GM19468 (cell line): Measurements from ENCODE around the gene DPP8.
"Not testable (repeated sequence)": the region's sequence is repeated elsewhere in the genome, so short reads cannot be mapped to it uniquely, and the experiment has no call there.

Experiments
- ATAC-seq: cut with Tn5 transposase; IDR thresholded peaks from one replicate; pipeline ENCODE4 v1.9.1; 2021; ENCODE audit warnings: mild to moderate bottlenecking, moderate library complexity, moderate number of reproducible peaks; ENCODE audit not compliant: unreplicated experiment; ENCODE audit errors: extremely low read depth

The DPP8 gene

DNA sequence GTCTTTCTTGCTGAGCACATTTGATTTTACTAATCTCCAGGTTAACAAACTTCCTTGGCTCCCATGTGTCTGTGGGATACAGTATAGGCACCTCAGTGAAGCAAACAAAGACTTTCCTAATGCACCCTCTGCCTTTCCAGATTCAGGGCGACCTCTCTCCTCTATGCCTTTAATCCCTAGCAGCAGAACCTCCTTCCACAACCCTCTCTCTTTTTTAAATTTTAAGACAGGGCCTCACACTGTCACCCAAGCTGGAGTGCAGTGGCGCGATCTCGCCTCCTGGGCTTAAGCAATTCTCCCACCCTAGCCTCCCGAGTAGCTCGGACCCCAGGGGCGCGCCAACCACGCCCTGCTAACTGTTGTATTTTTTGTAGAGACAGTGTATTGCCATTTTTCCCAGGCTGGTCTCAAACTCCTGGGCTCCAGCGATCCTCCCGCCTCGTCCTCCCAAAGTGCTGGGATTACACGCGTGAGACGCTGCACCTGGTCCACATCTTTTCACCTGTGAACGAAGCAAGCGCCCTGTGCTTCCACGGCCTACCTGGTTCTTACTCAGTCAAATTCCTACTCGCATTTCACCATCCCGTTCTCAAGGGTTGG is 11.1 kb upstream of the DPP8 start:
- no peak for ATAC-seq

DNA sequence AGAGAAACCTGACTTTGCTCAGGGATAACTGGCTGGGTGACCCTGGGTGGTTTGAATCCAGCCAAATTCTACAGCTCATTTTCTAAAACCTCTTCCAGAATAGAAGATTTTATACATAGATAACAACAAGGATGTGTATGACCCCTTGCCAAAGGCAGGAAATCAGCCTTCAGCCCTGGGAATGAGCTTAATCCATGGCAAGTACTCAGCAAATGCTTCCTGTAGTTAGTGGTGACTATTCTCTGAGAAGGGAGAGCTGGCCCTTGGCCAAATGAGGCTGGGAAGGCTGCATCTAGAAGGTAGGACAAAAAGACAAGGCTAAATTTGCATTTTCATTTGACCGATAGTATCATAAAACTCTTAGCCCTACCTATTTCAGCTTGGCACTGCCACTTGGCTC is 8.1 kb upstream of the DPP8 start:
- no peak for ATAC-seq

DNA sequence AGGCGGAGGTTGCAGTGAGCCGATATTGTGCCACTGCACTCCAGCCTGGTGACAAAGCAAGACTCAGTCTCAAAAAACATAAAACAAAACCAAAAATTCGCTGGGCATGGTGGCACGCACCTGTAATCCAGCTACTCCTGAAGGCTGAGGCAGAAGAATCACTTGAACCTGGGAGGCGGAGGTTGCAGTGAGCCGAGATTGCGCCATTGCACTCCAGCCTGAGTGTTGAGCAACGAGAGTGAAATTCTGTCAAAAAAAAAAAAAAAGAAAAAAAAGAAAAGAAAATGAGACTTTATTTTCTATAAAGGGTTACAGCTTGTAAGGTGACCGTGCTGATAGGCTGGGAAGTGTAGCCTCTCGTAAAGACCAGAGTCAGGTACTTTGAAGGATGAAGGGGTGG is 6.7 kb upstream of the DPP8 start:
- ATAC-seq = no peak

DNA sequence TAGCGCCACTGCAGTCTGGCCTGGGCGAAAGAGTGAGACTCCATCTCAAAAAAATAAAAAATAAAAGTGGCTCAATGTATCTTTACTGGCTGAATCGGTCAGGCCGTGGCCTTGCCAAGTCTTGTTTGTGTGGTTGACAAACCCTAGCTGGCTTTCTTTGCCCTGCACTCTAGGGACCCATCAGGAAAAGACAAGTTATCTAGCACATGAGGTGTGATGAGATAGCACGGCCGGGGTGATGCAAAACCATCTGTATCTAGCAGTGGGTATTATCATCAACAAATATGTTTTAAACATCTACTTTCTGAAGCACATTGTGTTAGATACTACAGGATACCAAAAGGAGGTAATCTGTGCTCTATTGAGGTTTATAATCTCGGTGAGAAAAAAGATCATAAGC is 3.9 kb upstream of the DPP8 start:
- ATAC-seq = no peak

DNA sequence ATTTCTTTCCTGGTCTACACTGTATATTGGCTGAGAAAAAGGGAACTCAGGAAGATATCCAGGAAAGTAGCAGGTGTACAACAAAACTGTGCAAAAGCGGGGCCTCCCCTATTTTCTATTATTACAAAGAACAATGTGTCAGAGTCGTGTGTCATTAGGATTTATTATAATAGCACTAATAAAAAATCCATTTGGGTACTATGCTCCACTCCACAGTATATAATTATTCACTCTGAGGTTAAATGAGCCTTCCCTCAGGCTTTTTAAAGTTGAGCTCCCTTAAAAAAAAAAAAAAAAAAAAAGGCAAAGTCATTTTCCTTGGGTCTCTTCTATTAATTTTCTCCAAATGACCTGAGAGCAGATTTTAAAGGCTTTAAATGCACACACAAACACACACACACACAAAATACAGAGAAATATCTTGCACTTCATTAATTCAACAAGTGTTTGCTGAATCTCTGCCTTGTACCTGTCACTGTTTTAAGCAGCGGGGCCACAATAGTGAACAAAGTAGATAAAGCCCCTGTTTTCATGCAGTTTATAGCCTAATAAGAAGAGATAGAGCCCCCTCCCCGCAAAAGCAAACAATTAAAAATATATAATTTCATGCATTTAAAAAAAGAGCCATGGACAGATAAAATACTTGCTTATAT is 1.3 kb upstream of the DPP8 start:
- no peak for ATAC-seq

DNA sequence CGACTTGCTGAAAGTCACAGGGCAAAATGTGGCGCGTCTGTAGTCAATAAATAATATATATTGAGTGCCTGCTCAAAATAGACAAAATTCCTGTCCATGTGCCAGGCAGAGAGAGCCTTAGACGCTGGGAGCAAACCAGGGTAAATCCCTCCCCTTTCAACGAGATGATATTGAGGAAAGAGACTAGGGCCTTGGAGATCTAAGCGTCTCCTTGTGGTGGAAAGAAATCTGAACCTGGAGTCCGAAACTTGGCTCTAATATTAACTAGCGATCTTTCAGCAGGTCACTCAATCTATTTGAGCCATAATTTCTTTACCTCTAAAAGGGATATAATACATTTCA is 348 bp upstream of the DPP8 start:
- no peak for ATAC-seq

DNA sequence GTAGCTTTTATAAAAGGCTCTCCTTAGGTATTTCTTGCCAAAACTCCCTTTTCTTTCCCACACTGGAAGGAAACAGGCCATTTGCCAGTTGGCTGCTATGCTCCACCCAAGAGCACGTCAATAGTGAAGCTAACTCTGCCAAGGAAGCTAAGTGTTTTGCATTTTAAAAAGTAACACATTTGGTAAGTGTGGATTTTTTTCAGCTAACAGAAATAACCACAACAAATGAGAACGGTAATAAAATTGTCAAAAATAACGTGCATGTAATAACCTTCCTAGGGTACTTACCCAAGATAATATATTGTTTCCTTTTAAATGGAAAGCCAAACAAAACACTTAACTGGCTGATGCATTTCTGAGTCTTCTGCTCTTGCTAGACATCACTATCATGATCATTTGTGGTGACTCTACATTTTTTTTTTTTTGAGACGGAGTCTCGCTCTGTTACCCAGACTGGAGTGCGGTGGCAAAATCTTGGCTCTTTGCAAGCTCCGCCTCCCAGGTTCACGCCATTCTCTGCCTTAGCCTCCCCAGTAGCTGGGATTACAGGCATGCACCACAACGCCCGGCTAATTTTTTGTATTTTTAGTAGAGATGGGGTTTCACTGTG is 4.6 kb downstream of the DPP8 start:
- ATAC-seq = no peak

DNA sequence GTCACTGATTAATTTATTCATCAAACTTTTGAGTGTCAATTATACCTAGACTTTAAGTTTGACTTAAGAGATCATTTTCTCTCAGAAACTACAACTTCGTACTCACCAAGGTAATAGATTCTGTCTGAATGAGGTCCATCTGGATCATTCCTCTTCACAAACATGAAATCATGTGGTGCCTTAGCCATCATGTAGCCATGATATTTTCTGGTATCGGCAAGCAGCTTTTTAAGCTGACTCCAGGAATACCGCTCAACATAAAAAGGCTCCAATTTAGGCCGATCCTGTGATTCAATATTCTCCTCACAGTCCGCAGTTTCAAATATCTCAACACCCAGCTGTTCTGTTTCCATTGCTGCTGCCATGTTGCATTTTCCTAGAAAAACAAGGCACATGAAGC is 5.3 kb downstream of the DPP8 start:
- no peak for ATAC-seq

DNA sequence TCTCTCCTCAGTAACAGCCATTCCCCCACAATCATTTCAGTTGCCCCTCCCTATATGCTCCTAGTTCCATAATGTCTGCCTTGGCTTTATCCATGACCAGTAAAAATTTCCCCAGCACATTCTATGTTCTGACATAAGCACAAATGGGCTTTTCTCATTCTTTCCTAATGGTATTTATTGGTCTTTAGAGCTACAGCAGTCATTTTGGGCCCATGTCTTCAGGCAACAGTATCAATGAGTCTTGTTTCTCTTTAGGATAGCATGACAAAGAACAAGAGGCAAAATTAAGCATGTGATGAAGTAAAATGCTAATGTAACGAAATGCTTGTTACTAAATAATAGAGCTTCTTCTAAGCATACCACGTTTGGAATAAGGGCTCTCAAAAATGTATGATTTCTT is 8.2 kb downstream of the DPP8 start:
- ATAC-seq = no peak

DNA sequence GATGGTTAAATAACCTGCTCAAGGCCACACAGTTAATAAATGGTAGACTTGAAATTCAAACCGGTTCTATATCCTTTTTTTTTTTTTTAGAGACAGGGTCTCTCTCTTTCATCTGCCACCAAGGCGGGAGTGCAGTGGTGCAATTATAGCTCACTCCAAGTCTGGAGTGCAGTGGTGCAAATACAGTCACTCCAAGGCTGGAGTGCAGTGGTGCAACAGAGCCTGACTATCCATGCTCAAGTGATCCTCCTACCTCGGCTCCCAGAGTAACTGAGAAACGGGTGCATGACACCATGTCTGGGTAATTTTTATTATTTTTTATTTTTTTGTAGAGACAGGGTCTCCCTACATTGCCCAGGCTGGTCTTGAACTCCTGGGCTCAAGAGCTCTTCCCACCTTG is 23.4 kb downstream of the DPP8 start:
- no peak for ATAC-seq

DNA sequence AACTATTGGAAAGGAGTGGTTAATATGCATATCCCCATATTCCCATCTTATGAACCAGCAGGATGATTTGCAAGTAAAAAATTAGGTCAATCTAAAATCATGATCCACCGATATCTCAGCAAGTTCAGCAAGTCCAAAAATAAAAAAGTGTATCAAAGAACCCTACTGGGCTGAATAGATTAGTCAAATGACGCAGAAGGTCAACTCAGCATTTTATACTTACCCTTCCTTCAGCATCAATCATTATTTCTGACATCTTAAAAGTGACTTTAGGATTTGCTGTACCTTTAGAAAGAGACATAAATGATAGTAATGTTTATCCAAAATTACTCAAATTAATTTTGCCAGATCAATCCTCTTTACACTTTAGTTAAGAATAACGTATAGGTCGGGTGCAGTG is 32.6 kb downstream of the DPP8 start:
- no peak for ATAC-seq

DNA sequence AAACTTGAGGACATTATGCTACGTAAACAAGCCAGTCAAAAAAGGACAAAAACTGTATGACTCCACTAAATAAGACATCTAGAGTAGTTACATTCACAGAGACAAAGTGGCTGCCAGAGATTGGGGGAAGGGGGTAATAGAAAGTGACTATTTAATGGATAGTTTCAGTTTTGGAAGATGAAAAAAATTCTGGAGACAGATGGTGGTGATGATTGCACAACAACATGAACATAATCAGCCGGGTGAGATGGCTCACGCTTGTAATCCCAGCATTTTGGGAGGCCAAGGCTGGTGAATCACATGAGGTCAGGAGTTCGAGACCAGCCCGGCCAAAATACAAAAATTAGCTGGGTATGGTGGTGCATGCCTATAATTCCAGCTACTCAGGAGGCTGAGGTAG is 40.6 kb downstream of the DPP8 start:
- no peak for ATAC-seq

DNA sequence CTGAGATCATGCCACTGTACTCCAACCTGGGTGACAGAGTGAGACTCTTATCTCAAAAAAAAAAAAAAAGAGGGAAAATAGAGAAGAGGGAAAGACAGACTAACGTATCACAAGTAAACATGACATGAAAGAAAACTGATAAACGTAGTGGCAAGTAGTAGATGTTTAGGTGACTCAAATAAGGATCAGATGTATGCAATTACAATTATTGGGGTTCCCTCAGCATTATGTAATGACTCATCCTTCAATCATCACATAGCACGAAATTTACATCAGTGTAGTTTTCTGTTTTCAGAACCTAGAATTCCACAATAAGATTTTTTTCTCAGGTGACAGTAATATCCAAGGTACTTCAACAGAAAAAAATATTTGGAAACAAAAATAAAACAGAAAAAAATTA is 46.6 kb downstream of the DPP8 start:
- no peak for ATAC-seq

DNA sequence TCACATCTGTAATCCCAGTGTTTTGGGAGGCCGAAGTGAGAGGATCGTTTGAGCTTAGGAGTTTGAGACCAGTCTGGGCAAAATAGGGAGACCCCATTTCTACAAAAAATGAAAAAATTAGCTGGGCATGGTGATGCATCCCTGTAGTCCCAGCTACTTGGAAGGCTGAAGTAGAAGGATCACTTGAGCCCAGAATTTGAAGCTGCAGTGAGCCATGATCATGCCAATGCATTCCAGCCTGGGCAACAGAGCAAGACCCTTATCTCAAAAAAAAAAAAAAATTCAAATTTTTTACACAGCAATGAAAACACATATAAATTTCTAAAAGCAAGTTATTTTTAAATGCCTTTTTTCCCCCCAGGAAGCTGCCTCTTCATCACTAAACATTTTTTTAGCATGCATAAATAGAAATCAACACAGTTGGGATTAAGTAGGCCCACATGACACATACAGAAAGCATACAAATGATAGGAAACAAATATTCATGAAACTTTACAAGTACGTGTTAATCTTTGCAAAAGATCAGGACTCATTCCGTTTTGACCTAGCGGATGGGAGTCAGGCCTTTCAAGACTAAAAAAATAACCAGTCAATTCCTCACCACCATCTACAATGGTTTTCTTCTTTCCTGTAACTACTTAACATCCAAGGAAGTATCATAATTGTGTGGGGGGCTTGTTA is 49.1 kb downstream of the DPP8 start:
- ATAC-seq = no peak

DNA sequence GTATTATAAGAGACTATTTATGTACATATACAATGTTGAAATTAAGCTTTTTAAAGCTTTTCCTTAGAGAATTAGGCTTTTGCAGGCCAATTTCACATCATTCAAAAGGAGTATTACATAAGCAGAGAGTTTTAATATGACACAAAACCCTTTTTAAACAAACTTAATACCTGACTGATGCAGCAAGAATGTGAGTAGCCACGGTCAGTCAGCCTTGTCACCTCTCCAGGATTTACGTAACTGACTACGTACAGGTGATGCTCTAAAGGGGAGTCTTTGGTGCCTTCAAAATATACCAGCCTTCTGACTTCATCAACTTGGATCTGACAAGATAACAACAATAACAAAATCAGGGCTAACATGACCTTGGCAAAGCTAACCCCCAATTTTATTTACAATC is 50.6 kb downstream of the DPP8 start:
- ATAC-seq = no peak

DNA sequence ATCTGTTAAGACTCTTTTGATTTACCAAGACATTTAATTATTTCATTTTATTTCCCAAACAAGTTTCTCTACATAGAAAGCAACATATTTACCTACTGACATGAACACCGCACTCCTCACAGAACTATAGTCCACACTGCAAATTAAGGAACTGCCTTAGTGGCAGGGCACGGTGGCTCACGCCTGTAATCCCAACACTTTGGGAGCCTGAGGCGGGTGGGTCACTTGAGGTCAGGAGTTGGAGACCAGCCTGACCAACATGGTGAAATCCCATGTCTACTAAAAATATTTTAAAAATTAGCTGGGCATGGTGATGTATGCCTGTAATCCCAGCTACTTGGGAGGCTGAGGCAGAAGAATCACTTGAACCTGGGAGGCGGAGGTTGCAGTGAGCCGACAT is 54.4 kb downstream of the DPP8 start:
- ATAC-seq = not testable (repeated sequence)

DNA sequence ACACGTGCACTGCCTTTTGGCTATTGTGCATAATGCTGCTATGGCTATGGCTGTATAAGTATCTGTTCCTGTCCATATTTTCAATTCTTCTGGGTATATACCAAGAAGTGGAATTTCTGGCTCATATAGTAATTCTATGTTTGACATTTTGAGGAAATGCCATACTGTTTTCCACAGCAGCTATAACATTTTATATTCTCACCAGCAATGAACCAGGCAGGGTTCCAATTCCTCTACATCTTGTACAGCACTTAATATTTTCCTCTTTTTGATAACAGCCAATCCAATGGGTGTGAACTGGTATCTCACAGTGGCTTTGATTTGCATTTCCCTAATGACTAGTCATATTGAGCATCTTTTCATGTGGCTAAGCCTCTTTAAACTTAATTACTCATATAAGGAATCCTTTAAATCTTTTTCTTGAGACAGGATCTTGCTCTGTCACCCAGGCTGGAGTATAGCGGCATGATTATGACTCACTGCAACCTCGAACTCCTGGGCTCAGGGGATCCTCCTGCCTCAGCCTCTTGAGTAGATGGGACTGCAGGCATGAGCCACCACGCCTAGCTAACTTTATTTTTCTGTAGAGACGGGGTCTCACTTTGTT is 56.6 kb downstream of the DPP8 start:
- ATAC-seq = no peak

DNA sequence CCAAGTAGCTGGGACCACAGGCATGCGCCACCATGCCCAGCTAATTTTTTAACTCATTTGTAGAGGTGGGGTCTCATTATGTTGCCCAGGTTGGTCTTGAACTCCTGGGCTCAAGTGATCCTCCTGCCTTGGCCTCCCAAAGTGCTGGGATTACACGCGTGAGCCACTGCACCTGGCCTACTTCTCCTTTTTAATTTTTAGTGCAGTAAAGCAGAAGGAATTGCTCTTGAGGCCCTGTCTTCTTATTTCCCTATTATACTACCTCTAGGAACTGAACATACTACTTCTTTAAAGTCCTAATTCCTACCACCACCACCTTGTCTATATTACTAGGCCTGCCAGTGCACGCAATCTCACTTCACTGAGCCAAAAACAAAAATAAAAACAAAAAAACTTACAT is 62.2 kb downstream of the DPP8 start:
- ATAC-seq = not testable (repeated sequence)

DNA sequence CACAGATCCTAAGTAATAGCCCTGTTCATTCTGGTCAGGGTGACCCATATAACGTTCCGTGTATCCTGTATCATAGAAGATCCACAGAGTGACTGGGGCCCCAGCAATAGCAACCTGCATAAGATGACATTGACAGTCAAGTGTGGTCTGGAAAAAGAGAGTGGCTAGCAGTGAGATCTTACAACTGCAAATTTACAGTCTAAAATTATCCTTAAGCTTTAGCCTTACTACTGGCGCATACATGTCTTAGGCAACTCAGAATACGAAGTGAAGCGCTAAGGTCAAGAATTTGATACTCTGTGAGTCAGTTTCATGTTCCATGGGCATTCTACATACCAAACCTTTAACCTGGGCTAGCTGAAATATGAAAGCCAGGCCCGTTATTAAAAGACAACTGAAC is 65.5 kb downstream of the DPP8 start:
- ATAC-seq = no peak

DNA sequence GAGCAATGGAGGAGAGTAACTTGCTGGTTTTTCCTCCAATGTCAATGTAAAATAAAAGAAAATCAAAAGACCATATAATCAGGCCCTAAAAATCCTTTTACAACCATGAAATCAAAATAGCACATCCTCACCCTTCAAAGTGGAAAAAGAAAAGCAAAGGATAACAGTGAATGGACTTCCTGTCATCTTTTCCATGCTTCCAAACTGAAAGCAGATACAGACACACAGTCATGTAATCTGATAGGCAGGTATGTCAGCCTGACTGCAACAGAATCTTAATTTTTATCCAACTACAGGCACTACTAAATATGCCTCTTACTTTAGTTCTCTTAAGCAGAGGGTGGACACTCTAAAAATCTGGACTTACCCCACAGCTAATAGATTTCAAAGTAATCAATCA is 66.9 kb downstream of the DPP8 start:
- no peak for ATAC-seq

DNA sequence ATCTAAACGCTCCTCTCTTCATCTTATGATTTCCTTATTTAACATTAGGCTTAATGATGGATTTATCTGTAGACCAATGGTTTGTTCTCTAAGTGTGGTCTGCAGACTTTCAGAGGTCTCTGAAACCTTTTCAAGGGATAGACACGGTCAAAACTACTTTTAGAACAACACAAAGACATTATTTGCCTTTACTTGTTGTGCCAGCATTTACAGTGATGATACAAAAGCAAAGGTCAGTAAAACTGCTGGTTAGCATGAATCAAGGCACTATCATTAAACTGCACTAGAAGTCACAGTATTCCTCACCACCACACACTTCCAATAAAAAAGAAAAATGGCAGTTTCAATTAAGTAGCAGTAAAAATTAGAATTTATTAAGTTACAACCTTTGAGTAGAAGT is 70.3 kb downstream of the DPP8 start:
- no peak for ATAC-seq
